Colonic mucosa (tissue), 4 donors: Measurements from ENCODE around the gene FHIT. TPM values are rescaled to one million over a fixed set of nuclear protein-coding genes. Genes with fewer than 3 reads are reported as not detected.

Experiments used
- DNase-seq: peaks from one replicate; pipeline ENCODE4 v3.0.0-alpha.2; 2020
- H3K27ac ChIP-seq: fragments of 200-600 bp; one replicate; pipeline ENCODE4 v1.8.0; 2021
- H3K27me3 ChIP-seq: fragments of 200-600 bp; one replicate; pipeline ENCODE4 v1.8.0; 2021
- H3K36me3 ChIP-seq: fragments of 200-600 bp; one replicate; pipeline ENCODE4 v1.8.0; 2021
- H3K4me1 ChIP-seq: fragments of 200-600 bp; one replicate; pipeline ENCODE4 v1.8.0; 2021; ENCODE audit warnings: mild to moderate bottlenecking
- H3K4me3 ChIP-seq: fragments of 200-600 bp; one replicate; pipeline ENCODE4 v1.8.0; 2021
- H3K9ac ChIP-seq, 2 donors: one replicate each; pipeline ENCODE4 v1.7.0; 2013; ENCODE audit warnings: control low read depth in 2 of 2, low read depth in 2 of 2, low read length in 2 of 2
- H3K9me3 ChIP-seq: fragments of 200-600 bp; one replicate; pipeline ENCODE4 v1.8.0; 2021
- intact Hi-C: fragments of 100-400 bp; cut with DNase I; formaldehyde crosslinking; loops from one replicate; pipeline ENCODE4 v1.14.1; 2022
- total RNA-seq, 2 donors: library from RNA; stranded (reverse); fragmentation: NEBNext Ultra II Directional in 1 of 2; extraction: Animal tissue kit (Norgen Biotek cat#: 25700) in 1 of 2; gene quantifications; one replicate each; pipeline ENCODE4 v1.2.1, GENCODE V29; 2021
- TF ChIP-seq, protein P1 (sequence below): fragments of 200-600 bp; IDR thresholded peaks from one replicate; pipeline ENCODE4 v1.8.0; 2022; ENCODE audit warnings: antibody characterized with exemption, mild to moderate bottlenecking
- donor health status: healthy.
- donor health status: DM: no; HTN: no; CAD: no.
- donor health status: DM: no; HTN: no; CAD: no.

Gene FHIT
- total RNA-seq, 2 donors from 2014 or later: 7.7 to 9.4 TPM

DNA sequence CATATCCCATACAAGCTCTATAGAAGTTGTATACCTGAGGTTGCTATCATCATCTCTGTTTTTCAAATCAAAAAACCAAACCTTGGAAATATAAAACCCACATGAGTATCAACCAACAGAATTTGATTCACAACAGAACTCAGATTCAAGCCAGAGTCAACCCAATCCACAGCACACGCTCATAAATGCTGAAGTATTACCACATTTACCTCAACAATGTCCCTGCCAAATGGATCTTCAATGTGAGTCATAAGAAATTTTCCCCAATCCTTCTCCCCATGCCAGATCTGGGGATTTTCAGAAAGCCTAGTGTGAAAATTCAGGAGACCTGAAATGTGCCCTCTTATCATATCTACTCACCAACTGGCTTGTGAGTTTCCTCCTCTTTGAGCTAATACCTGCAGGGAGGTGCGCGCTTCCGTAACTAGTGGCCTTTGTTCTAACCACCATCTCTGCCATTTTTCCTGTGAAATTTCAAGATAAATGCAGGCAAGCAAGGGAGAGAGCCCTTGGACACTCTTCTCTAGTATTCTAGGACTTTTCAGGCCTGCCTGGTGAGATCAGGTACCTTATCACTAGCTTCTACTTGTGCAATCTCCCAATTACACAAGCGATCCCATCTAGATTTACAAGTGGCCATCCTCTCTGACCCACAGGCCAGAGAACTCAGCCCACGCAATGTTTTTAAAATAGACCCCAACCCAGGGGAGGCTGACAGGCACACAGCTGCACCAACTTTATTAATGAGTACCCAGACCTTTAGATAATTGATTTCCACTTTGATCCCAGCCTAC lies 1124.5 kb downstream of the FHIT start:
- Histone ChIP-seq H3K4me3 (no peak overlapping the region), H3K27me3 (no peaks in the 10 kb centered on the region), H3K9me3 (no peaks in the 10 kb centered on the region), H3K36me3 (no peaks in the 10 kb centered on the region), H3K4me1 (no peaks in the 10 kb centered on the region), H3K9ac (no peak overlapping the region), H3K27ac (no peak overlapping the region)
- TF ChIP-seq, protein P1, sequence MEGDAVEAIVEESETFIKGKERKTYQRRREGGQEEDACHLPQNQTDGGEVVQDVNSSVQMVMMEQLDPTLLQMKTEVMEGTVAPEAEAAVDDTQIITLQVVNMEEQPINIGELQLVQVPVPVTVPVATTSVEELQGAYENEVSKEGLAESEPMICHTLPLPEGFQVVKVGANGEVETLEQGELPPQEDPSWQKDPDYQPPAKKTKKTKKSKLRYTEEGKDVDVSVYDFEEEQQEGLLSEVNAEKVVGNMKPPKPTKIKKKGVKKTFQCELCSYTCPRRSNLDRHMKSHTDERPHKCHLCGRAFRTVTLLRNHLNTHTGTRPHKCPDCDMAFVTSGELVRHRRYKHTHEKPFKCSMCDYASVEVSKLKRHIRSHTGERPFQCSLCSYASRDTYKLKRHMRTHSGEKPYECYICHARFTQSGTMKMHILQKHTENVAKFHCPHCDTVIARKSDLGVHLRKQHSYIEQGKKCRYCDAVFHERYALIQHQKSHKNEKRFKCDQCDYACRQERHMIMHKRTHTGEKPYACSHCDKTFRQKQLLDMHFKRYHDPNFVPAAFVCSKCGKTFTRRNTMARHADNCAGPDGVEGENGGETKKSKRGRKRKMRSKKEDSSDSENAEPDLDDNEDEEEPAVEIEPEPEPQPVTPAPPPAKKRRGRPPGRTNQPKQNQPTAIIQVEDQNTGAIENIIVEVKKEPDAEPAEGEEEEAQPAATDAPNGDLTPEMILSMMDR: no peak
- intact Hi-C loops: no loop called here
- DNase-seq: no peak

- H3K27ac ChIP-seq: no peak overlapping the region
- no peaks in the 10 kb centered on the region for H3K9me3 ChIP-seq
- H3K9ac ChIP-seq: no peak overlapping the region
- DNase-seq: no peak
- no peak overlapping the region for H3K4me3 ChIP-seq
- intact Hi-C loops: no loop called here
- TF ChIP-seq, protein P1: no peak
- H3K36me3 ChIP-seq: no peaks in the 10 kb centered on the region
- H3K27me3 ChIP-seq: no peaks in the 10 kb centered on the region
- no peaks in the 10 kb centered on the region for H3K4me1 ChIP-seq
Observed at GRCh38 chr3:60125686-60126085, 1125.6 kb downstream of the FHIT start.

DNA sequence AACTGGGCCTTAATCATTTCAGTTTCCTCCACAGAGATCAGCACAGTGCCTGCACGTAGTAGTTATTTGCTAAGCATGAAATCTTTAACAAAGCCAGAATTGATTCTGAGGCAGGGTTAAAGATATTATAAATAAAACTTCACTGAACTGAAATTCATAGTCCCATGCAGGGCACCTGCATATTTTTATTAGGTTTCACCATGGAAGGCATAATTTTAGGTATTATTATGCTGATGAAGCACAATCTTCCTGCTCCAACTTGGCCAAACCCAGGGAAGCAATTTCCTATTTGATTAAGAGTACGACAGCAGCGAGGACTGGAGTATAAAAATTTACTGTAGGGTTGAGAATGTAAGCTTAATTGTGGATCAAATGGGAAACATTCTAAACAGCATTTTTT lies 1131.0 kb downstream of the FHIT start:
- Histone ChIP-seq H3K27ac (no peak overlapping the region), H3K36me3 (no peaks in the 10 kb centered on the region), H3K9me3 (no peaks in the 10 kb centered on the region), H3K4me1 (no peaks in the 10 kb centered on the region), H3K27me3 (no peaks in the 10 kb centered on the region), H3K4me3 (no peak overlapping the region), H3K9ac (no peak overlapping the region)
- no peak for DNase-seq
- TF ChIP-seq, protein P1: no peak
- intact Hi-C loops: no loop called here

- no peak for DNase-seq
Observed at GRCh38 chr3:60114191-60114590, 1137.1 kb downstream of the FHIT start.

DNA sequence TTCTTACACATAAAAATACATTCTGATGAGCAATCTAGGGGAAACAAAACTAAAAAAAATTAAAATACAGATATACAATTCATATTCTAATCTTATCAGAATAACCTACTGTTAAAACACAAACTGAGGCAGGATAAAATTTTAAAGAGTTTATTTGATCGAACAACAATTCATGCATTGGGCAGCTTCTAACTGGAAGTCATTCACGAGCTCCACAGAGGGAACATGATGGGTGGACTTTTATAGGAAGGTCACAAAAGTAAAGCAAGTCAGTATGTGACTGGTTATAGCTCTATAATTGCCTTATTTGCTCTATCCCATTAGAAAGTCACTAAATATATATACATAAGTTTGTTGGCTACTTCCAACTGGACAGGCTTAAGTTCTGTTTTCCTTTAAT lies 1144.0 kb downstream of the FHIT start:
- Histone ChIP-seq H3K27me3 (no peaks in the 10 kb centered on the region), H3K9ac (no peak overlapping the region), H3K36me3 (no peaks in the 10 kb centered on the region), H3K9me3 (no peaks in the 10 kb centered on the region), H3K4me1 (no peaks in the 10 kb centered on the region), H3K4me3 (no peak overlapping the region), H3K27ac (no peak overlapping the region)
- intact Hi-C loops: no loop called here
- TF ChIP-seq, protein P1: no peak
- no peak for DNase-seq

More at GRCh38 chr3:60114191-60114590, 1137.1 kb downstream of the FHIT start:
- H3K4me3 ChIP-seq: no peak overlapping the region
- no peaks in the 10 kb centered on the region for H3K4me1 ChIP-seq
- no peaks in the 10 kb centered on the region for H3K36me3 ChIP-seq
- intact Hi-C loops: no loop called here
- H3K9ac ChIP-seq: no peak overlapping the region
- TF ChIP-seq, protein P1: no peak
- no peaks in the 10 kb centered on the region for H3K27me3 ChIP-seq
- H3K9me3 ChIP-seq: no peaks in the 10 kb centered on the region
- no peak overlapping the region for H3K27ac ChIP-seq
